SK-N-SH (cell line): ENCODE results near the gene RPS15A.

ENCODE experiments used
- CTCF ChIP-seq: fragments of 200-600 bp; sonication (generic); IDR thresholded peaks from 2 replicates; pipeline ENCODE4 v1.6.1; 2017; ENCODE audit warnings: antibody characterized with exemption, mild to moderate bottlenecking, moderate library complexity
- ELF1 ChIP-seq: IDR thresholded peaks from 2 replicates; pipeline ENCODE4 v1.4.0; 2012
- EZH2phosphoT487 ChIP-seq: fragments of 200-600 bp; sonication (generic); IDR thresholded peaks from 2 replicates; pipeline ENCODE4 v1.6.1; 2017; ENCODE audit warnings: low read depth, mixed run types, mild to moderate bottlenecking, antibody characterized with exemption, moderate library complexity, borderline replicate concordance
- JUND ChIP-seq: IDR thresholded peaks from 2 replicates; pipeline ENCODE4 v1.4.0; 2012
- MAX ChIP-seq: IDR thresholded peaks from 2 replicates; pipeline ENCODE4 v1.4.0; 2012; ENCODE audit warnings: low read depth
- POLR2AphosphoS5 ChIP-seq: IDR thresholded peaks from 2 replicates; pipeline ENCODE4 v1.6.1; 2012; ENCODE audit warnings: low read depth, low read length

DNA sequence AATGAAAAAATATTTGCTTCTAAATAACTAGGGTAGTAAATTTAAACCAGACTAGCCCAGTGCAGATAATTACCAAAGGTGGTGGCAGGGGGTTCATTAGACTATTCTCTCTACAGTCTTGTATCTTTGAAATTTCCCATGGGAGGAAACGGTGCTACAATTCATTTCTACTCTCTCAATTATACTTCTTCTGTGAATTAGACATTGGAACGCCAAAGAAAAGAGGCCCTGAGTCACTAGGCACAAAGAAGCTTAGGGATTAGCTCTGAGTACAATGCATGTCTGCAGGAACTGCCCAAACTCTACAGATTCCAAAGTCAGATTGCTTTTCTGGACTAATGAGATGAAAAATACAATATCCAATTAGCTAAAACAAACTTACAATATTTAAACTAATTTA is 41.9 kb upstream of the RPS15A start:
- TF ChIP-seq MAX (no peak), POLR2AphosphoS5 (no peak), CTCF (no peak), ELF1 (no peak), EZH2phosphoT487 (no peak), JUND (no peak)
